Gastrocnemius medialis (tissue), 4 donors: Measurements from ENCODE around the gene SQOR.

Experiments
- POLR2A ChIP-seq, 2 donors: fragments of 450-650 bp; IDR thresholded peaks; one replicate each; pipeline ENCODE4 v1.6.1; 2017; ENCODE audit warnings: antibody characterized with exemption in 2 of 2, mild to moderate bottlenecking in 2 of 2, moderate library complexity in 2 of 2
- TF ChIP-seq, protein P1 (sequence below), 5 experiments: fragments of 450-650 bp in 3 of 5; fragments of 200-600 bp in 2 of 5; sonication (generic) in 2 of 5; IDR thresholded peaks in 4 of 5; conservative IDR thresholded peaks in 1 of 5; 1 replicate in 4 of 5; 2 replicates in 1 of 5; pipeline ENCODE4 v1.5.1; 2016 to 2019; ENCODE audit warnings: antibody characterized with exemption in 5 of 5, mild to moderate bottlenecking in 3 of 5, moderate library complexity in 3 of 5

- TF ChIP-seq, protein P1, sequence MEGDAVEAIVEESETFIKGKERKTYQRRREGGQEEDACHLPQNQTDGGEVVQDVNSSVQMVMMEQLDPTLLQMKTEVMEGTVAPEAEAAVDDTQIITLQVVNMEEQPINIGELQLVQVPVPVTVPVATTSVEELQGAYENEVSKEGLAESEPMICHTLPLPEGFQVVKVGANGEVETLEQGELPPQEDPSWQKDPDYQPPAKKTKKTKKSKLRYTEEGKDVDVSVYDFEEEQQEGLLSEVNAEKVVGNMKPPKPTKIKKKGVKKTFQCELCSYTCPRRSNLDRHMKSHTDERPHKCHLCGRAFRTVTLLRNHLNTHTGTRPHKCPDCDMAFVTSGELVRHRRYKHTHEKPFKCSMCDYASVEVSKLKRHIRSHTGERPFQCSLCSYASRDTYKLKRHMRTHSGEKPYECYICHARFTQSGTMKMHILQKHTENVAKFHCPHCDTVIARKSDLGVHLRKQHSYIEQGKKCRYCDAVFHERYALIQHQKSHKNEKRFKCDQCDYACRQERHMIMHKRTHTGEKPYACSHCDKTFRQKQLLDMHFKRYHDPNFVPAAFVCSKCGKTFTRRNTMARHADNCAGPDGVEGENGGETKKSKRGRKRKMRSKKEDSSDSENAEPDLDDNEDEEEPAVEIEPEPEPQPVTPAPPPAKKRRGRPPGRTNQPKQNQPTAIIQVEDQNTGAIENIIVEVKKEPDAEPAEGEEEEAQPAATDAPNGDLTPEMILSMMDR (IDR thresholded peaks at IDR 0.05 in 4 of 5, conservative IDR thresholded peaks at IDR 0.05 in 1 of 5), result no peak
- TF ChIP-seq POLR2A (IDR thresholded peaks at IDR 0.05), result no peak
Observed at GRCh38 chr15:45668386-45668785, 33.6 kb downstream of the SQOR start.
